Activated CD4-positive, alpha-beta T cell treated with anti-CD3 and anti-CD28 coated beads, Interleukin-2, Interleukin-6, amounts not matched to agents 100 ng/mL and 50 ng/mL, durations not matched to agents 16 hours and 8 hours (primary cell): Measurements from ENCODE around the gene CCDC57.
"Not testable (repeated sequence)": the region's sequence is repeated elsewhere in the genome, so short reads cannot be mapped to it uniquely, and the experiment has no call there.

ENCODE experiments used
- DNase-seq: peaks from one replicate; pipeline ENCODE4 v3.0.0-alpha.2; 2020

The CCDC57 gene

DNA sequence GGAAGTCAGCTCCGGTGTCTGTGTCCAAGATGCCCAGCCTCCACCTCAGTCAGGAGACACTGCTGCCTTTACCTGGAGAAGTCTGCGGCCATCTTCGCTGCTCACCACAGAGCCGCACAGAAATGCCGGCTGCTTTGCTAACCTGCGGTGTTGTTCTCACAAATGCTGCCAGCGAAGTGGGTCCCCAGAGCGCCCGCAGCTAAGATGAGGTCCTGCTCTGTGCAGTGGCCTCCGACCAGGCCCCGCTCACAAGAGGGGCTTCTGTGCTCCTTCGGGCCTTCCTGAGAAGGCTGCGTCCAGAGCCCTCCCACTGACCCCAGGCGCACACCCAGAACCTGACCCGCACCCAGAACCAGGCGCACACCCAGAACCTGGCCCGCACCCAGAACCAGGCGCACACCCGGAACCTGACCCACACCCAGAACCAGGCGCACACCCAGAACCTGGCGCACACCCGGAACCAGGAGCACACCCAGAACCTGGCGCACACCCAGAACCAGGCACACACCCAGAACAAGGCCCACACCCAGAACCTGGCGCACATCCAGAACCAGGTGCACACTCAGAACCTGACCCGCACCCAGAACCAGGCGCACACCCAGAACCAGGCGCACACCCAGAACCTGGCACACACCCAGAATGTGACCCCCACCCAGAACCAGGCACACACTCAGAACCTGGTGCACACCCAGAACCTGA lies 63.1 kb downstream of the CCDC57 start:
- no peak for DNase-seq

DNA sequence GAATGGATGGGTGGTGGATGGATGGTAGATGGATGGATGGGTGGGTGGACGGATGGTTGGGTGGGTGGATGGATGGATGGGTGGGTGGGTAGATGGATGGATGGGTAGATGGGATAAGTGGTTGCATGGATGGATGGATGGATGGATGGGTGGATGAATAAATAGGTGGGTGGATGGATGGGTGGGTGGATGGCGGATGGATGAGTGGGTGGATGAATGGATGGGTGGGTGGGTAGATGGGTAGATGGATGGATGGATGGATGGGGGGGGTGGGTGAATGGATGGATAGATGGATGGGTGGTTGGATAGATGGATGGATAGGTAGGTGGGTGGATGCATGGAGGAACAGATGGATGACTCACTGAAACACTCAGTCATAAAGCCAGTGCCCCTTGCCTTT lies 63.6 kb downstream of the CCDC57 start:
- no peak for DNase-seq

DNA sequence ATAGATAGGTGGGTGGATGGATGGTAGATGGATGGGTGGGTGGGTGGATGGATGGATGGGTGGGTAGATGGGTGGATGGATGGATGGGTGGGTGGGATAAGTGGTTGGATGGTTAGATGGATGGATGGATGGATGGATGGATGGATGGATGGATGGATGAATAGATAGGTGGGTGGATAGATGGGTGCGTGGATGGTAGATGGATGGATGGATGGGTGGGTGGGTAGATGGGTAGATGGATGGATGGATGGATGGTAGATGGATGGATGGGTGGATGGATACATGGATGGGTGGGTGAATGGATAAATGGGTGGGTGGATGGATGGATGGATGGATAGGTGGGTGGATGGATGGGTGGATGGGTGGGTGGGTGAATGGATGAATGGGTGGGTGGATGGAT lies 64.6 kb downstream of the CCDC57 start:
- no peak for DNase-seq

DNA sequence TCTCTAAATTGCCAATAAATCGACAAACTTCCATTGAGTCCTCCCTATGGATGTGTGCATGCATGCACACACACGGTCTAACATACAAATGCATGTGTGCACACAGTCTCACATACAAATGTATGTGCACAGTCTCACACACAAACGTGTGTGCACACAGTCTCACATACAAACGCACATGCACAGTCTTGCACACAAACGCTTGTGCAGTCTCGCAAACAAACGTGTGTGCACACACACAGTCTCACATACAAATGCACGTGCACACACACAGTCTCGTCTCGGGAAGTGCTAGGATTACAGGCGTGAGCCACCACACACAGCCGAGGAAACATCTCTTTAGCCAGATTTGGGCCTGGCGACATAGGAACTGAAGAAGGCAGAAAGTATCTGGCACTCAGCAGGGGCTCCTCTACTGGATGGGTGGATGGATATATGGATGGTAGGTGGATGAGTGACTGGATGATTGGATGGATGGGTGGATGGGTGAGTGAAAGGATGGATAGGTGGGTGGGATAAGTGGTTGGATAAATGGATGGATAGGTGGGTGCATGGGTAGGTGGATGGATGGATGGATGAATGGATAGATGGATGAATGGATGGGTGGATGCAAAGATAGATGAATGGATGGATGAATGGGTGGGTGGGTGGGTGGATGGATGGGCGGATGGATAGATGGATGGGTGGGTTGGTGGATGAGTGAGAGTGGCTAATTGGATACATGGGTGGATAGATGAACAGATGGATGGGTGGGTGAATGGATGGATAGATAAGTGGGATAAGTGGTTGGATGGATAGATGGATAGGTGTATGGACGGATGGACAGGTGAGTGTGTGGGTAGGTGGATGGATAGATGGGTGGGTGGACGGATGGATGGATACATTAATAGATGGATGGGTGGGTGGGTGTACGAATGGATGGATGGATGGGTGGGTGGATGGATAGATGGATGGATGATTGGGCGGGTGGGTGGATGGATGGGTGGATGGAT lies 65.7 kb downstream of the CCDC57 start:
- DNase-seq = no peak

DNA sequence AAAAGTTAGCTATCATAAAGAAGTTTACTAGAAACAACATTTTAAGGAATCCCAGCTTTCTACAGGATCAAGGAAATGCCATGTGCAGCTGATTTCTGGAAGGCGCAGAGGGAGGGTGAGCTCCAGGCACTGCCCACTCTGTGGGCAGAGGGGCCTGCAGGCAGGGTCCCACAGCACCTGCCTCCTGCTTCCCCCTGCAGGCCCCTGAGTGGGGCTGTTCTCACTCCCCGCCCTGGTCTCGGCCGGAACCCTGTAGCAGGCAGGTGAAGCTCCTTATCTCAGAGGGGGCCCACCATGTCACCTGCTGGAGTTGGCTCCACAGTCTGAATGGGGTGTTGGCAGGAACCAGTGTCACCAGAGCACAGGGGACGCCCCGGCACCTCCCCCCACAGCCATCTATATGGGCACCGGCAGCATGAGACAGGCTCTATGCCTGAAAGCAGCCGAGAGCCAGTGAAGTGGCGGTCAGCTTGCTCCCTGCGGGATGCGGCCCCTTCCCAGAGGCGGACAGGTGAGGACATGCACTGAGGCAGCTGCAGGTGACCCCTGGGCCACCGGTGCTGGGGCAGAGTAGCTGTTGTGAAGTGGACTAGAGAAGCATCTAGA lies 67.0 kb downstream of the CCDC57 start:
- DNase-seq = no peak

DNA sequence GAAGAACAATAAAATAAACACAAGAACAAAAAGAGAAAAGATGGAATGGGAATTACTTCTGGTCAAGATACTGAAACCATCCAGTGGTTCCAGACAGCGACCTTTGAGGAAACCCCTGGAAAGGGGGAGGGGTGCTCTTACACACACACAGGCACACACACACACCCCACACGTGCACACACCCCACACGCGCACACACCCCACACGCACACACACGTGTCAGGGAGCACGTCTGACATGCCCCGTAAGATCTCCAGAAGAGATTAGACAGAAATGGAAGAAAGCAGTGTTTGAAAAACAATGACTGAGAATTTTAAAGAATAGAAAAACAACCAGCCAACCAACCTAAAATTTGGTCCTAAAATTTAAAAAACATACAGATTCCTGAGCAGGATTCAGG lies 69.3 kb downstream of the CCDC57 start:
- DNase-seq = no peak

DNA sequence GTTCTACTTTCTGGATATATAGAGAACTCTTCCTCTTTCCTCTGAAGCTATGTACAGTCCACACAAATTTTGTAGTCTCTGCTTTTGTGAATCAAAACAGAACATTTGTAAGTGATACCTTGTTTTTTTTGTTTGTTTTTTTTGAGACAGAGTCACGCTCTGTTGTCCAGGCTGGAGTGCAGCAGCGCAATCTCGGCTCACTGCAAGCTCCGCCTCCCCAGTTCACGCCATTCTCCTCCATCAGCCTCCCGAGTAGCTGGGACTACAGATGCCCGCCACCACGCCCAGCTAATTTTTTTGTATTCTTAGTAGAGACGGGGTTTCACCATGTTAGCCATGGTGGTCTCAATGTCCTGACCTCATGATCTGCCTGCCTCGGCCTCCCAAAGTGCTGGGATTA lies 72.7 kb downstream of the CCDC57 start:
- DNase-seq = not testable (repeated sequence)

DNA sequence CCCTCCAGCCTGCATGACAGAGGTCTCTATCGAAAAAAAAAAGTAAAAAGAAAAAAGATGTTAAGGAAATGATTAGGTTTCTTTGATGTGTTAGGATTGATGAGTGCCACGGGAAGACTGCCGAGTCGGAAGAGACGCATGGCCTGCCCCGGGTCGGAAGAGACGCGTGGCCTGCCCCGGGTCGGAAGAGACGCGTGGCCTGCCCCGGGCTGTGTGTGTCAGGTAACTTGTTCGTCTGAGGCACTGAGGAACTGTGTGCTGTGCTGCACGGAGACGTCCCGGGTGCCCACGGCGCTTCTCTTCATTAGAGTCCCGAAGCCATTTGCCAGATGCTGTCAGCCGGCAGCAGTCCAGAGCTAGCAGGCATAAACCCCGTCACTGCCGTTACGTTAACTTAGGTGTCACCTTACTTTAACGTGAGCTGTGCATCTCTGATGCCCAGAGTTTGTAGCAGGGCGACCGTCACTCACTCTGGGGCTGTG lies 74.1 kb downstream of the CCDC57 start:
- no peak for DNase-seq

DNA sequence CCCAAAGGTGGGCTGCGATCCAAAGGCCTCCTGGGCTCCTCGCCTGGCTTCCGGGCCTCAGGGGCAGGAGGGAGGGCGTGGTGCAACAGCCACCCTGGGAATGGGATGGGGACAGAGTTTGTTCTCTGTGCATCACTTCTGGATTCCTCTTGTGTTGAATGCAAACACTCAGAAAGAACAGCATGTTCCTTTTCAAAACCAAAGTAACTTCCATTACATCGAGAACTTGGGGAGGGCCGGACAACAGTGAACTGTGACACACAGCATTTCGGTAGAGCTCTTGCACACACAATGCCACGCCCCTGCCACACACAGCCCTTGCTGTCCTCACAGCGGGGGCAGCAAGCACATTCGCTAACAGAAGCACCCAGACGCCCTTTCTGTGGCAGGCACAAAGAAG lies 78.5 kb downstream of the CCDC57 start:
- DNase-seq = no peak

DNA sequence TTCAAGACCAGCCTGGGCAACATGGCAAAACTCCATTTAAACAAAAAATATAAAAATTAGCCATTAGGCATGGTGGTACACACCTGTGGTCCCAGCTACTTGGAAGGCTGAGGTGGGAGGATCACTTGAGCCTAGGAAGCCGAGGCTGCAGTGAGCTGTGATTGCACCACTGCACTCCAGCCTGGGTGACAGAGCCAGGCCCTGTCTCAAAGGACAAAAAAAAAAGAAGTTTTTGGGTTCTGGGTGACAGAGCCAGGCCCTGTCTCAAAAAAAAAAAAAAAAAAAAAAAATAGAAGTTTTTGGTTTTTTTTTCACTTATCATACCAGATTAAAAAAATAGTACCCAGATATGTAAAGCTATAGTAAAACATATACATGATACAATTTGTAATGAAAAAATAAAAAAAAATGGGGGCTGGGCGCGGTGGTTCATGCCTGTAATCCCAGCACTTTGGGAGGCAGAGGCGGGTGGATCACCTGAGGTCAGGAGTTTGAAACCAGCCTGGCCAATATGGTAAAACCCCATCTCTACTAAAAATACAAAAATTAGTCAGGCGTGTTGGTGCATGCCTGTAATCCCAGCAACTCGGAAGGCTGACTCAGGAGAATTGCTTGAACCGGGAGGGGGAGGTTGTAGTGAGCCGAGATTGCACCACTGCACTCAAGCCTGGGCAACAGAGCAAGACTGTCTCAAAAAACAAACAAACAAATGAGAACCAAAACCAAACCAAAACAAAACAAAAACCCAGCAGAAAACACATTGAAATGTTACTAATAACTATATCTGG lies 79.3 kb downstream of the CCDC57 start:
- not testable (repeated sequence) for DNase-seq

DNA sequence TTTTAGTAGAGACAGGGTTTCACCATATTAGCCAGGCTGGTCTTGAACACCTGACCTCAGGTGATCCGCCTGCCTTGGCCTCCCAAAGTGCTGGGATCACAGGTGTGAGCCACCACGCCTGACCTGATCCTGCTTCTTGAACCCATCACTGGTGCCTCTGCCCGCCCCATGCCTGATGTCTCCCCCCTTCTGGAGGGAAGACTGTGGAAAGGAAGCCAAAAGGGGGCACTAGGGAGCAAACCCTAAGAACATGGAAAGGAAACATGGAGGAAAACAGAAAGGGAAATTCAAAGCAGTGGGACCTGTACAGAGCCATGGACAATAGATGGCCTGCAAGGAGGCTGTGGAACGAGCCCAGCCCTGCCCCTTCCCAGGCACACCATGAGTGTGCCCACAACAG lies 83.5 kb downstream of the CCDC57 start:
- no peak for DNase-seq

DNA sequence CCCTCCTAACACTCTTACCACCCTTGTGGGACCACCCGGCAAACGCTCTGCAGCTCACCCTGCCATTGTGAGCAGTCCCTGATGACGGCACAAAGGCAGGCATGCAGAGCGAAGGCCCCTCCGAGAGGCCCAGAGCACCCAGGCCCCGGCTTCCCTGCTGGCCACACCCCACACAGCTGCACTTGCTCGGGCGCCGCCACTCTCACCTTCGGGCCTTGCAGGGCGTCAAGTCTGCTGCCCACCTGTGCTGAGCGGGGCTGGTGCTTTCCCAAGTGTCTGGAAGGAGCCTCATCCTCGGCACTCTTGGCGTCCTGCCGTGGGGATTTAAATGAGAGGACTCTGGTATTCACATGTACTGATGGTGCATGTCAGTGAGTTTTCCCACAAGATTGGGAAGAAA lies 84.4 kb downstream of the CCDC57 start:
- DNase-seq = no peak

DNA sequence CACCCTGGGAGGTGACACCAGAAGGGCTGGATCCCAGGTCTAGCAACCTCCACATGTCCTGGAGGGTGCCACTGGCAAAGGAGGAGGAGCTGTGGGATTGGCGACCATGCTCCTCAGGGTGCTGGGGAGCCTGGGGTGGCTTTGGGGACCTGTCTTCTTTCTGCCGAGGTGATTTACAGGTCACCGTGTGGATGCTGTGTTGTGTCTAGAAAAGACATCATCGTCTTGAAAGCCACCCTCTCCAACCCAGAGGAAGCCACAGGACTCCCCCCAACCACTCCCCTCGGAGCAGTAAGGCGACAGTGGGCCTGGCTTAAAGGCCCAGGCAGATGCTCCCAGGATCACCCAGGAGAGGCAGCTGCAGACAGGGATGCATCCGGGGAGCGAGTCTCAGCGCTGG lies 84.9 kb downstream of the CCDC57 start:
- no peak for DNase-seq

DNA sequence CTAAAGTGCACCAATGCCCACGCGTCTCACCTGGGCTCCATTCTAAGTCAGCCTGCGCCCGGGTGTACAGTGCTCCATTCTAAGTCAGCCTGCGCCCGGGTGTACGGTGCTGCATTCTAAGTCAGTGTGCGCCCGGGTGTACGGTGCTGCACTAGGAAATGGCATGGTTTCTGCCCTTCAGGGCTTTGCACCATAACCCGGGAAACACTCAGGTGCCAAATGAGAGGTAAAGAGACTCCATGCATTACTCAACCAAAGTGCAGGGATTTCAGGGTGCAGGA lies 85.4 kb downstream of the CCDC57 start:
- no peak for DNase-seq

DNA sequence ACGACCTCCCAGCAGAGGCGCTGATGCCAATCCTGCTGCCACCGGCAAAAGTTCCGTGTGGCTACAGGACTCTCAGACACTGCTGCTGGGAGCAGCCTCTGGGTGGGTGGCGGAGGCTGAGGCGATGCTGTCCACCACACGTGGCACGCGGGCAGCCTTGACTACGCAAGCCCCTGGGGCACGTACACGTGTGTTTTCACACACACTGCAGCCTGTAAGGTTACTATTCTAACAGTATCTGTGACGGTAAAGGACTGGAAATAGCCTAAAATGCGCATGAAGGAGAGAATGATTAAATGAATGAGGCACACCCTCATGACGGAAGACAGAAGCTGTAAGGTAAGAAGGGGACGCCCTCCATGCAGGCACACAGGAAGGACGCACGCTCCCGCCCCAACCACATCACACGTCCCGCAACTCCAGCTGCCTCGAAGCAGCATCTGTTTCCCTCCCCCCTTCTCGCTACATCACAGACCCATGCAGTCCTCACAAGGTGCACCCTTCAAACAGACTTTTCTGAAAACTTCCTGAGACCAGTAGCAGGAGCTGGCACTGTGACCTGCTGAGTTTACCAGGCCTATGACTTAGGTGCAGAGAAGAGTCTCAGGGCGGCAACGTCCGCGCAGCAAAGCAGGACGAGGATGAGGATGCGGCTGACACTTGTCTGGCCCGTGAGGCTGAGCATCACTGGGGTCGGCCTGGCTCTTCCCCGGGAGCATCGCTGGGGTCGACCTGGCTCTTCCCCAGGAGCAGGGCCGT lies 85.9 kb downstream of the CCDC57 start:
- DNase-seq = peak; percentile 60

DNA sequence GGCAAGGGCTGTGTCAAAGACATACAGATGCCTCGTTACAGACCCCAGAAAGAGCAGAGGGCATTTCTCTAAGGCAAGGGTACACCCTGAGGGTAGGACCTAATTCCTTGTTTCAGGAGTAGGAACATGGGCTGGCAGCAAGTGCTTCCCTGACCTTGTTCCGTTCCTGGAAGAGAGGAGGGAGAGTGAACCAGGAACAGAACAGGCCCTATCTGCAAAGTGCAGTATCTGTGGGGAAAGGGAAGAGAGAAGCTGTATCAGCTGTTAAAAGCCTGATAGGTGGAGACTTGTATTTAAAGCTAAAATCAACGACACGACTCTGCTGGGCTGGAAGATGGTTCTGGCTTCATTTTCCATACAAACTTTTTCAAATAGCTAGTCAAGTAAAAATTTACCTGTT lies 88.5 kb downstream of the CCDC57 start:
- no peak for DNase-seq

DNA sequence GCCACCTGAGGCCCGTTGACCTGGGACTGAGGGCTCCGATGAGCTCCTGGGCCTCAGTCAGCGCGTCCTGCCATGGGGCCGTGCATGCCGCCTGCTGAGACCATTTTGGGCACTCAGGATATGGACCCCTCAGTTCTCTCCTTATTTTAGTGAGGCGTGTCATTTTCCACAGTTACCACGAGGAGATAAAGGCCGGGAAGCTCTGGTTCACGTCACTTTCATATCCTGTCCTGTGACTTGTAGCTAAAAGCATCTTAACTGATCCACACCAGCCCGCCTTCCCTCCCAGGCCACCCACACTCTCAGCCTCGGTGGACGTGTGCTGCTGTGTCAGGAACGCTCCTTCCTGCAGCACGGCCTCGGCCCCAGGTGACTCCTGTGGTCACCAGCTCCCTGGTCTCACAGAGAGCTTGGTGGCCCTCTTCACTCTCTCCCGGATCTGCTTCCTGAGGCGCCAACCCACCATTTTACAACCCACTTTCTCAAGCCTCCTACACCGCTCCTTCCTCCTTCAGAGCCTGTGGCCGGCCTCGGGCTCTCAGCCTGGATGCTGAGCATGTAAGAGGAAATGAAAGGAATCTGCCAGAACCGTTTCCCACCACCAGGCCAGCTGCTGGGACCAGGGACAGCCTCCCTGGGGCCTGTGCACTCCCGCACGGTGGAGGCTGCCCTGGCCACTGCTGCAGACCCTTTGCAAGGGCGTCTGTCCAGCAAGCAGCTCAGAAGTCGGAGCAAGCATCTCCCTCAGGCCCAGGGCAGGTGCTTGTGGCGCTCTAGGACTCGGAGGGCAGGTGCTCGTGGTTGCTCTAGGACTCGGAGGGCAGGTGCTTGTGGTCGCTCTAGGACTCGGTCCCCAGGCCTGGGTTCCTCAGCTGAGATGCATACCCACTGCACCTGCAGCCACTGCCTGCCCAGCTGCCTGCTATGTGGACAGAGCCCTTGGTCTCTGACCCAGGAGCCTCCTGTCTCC lies 90.7 kb downstream of the CCDC57 start:
- DNase-seq = no peak

DNA sequence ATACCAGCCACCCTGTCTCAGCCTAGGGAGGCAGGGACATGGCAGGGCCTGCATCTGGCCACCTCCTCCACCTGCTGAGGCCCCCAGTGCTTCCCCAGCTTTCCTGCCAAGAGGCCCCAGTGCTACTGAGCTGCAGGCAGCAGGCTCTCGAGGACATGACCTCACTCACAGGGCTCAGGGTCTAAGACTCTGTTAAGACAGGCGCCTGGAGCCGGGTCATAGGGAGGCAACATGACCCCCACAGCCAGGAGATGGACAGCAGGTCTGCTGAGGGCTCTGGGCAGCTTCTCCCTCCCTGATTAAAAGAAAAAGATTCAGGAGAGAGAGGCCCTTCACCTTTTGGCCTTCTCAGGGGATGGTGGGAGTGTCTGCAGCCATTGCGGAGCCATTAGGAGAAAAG lies 91.4 kb downstream of the CCDC57 start:
- DNase-seq = no peak

DNA sequence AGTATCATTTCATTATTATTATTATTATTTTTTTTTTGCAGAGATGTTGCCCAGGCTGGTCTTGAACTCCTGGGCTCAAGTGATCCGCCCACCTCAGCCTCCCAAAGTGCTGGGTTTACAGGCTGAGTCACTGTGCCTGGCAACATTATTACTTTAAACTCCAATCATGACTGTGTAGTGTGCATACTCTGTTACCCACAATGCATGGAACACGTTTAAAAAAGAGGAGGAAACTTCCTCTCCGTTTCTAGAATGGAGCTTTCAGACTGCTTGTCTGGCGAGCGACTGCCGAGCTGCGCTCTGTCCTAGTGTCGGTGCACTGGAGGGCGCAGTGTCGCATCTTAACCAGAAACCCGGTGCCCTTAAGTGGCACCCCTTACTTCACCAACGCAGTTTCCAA lies 92.5 kb downstream of the CCDC57 start:
- DNase-seq = no peak

DNA sequence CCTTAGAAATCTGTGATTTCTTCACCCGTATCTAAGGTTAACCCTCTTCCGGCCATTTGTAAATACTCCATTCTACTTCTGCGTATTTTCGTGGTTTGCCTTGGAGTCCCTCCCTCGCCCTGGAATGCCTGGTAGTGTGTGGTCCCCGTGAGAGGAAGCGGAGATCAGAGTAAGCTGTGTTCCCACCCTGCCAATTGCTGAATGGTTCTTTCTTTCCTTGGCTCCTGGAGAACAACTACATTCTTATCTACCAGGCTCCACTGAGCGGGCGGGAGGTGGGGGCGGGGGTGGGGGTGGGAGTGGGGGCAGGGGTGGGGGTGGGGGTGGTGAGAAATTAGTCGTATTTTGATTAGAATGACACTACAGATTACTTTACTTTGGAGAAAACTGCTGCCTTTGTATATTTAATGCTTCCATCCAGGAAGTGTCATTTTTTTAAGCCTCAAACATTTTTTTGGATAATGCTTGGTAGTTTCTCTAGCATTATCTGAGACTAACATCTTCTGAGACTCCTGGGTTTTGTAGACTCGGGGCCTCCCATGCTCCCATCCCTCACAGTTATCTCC lies 93.7 kb downstream of the CCDC57 start:
- DNase-seq = no peak
